ENCODE results near the gene TTC17.

DNA sequence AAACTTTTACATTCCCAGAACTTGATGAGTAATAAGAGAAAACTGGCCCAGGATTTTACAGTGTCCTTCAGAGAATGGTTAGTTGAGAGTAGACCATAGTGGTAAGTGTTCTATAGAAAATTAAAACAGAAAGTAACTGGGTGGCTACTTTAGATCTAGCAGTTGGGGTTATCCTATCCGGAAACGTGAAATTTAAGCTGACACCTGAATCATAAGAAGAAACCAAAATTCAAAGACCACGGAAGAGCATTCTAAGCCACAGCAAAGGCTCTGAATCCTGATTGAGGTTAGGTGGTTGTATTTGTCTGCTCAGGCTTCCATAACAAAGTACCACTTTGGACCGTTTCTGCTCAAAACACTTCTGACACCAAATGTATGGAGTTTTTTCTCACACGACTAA, 34.0 kb downstream of the TTC17 start:
- TF ChIP-seq, protein P1, sequence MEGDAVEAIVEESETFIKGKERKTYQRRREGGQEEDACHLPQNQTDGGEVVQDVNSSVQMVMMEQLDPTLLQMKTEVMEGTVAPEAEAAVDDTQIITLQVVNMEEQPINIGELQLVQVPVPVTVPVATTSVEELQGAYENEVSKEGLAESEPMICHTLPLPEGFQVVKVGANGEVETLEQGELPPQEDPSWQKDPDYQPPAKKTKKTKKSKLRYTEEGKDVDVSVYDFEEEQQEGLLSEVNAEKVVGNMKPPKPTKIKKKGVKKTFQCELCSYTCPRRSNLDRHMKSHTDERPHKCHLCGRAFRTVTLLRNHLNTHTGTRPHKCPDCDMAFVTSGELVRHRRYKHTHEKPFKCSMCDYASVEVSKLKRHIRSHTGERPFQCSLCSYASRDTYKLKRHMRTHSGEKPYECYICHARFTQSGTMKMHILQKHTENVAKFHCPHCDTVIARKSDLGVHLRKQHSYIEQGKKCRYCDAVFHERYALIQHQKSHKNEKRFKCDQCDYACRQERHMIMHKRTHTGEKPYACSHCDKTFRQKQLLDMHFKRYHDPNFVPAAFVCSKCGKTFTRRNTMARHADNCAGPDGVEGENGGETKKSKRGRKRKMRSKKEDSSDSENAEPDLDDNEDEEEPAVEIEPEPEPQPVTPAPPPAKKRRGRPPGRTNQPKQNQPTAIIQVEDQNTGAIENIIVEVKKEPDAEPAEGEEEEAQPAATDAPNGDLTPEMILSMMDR (conservative IDR thresholded peaks at IDR 0.05; ENCODE audit: low read depth, low read length), result no peak
- TF ChIP-seq POLR2A (IDR thresholded peaks at IDR 0.05; ENCODE audit: low read depth, low read length) (no peak), NFE2L2 (IDR thresholded peaks at IDR 0.05; ENCODE audit: low read depth, low read length) (no peak), RFX5 (IDR thresholded peaks at IDR 0.05; ENCODE audit: low read depth, low read length) (no peak), RCOR1 (IDR thresholded peaks at IDR 0.05; ENCODE audit: insufficient replicate concordance, low read length) (no peak), FOS (IDR thresholded peaks at IDR 0.05; ENCODE audit: low read depth, low read length) (no peak), MAZ (IDR thresholded peaks at IDR 0.05; ENCODE audit: borderline replicate concordance, low read depth, low read length) (no peak)
- TF ChIP-seq, protein P2, sequence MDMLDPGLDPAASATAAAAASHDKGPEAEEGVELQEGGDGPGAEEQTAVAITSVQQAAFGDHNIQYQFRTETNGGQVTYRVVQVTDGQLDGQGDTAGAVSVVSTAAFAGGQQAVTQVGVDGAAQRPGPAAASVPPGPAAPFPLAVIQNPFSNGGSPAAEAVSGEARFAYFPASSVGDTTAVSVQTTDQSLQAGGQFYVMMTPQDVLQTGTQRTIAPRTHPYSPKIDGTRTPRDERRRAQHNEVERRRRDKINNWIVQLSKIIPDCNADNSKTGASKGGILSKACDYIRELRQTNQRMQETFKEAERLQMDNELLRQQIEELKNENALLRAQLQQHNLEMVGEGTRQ (IDR thresholded peaks at IDR 0.05; ENCODE audit: low read depth, low read length), result no peak
